Natural killer cell (primary cell): ENCODE measurements around the gene TP53BP2. TPM values are rescaled to one million over a fixed set of nuclear protein-coding genes. Genes with fewer than 3 reads are reported as not detected.
"Not testable (repeated sequence)": the region's sequence is repeated elsewhere in the genome, so short reads cannot be mapped to it uniquely, and the experiment has no call there.

ENCODE experiments used
- ATAC-seq, 3 donors: fragments of 150-1000 bp in 2 of 3; fragments of 200-7000 bp in 1 of 3; cut with Tn5 transposase; 1 replicate in 1 of 3; 2 replicates in 2 of 3; pipeline ENCODE4 v1.10.0; 2021; ENCODE audit warnings: mild to moderate bottlenecking in 2 of 3, moderate library complexity in 2 of 3
- DNase-seq, 2 donors: peaks; one replicate each; pipeline versions ENCODE4 v3.0.0 to v3.0.0-alpha.2; 2013 to 2021; ENCODE audit warnings: mixed read lengths in 1 of 2
- H3K27ac ChIP-seq: one replicate; pipeline ENCODE4 v1.5.1; 2013; ENCODE audit warnings: mild to moderate bottlenecking, low read length
- H3K27me3 ChIP-seq: one replicate; pipeline ENCODE4 v1.6.1; 2013; ENCODE audit warnings: low read length; ENCODE audit not compliant: control insufficient read depth, insufficient read depth
- H3K36me3 ChIP-seq: one replicate; pipeline ENCODE4 v1.6.1; 2013; ENCODE audit warnings: low read length; ENCODE audit not compliant: control insufficient read depth, insufficient read depth
- H3K4me1 ChIP-seq: one replicate; pipeline ENCODE4 v1.6.1; 2013; ENCODE audit warnings: low read length; ENCODE audit not compliant: control insufficient read depth, insufficient read depth
- H3K4me3 ChIP-seq: one replicate; pipeline ENCODE4 v1.5.1; 2013; ENCODE audit warnings: low read length
- H3K9me3 ChIP-seq: one replicate; pipeline ENCODE4 v1.6.1; 2013; ENCODE audit warnings: low read length; ENCODE audit not compliant: control insufficient read depth, insufficient read depth
- H3K27ac Mint-ChIP-seq, 2 donors: one replicate each; pipeline ENCODE4 v1.8.0; 2022; ENCODE audit warnings: mild to moderate bottlenecking in 2 of 2, mixed read lengths in 2 of 2, moderate library complexity in 1 of 2
- H3K27me3 Mint-ChIP-seq, 2 donors: one replicate each; pipeline ENCODE4 v1.8.0; 2022; ENCODE audit warnings: low read depth in 2 of 2, mixed read lengths in 2 of 2
- H3K36me3 Mint-ChIP-seq: one replicate; pipeline ENCODE4 v1.8.0; 2022; ENCODE audit warnings: mixed read lengths
- H3K4me1 Mint-ChIP-seq, 2 donors: one replicate each; pipeline ENCODE4 v1.8.0; 2022; ENCODE audit warnings: mixed read lengths in 2 of 2
- H3K4me3 Mint-ChIP-seq: one replicate; pipeline ENCODE4 v1.8.0; 2022; ENCODE audit warnings: mild to moderate bottlenecking, moderate library complexity, mixed read lengths
- H3K9me3 Mint-ChIP-seq, 2 donors: one replicate each; pipeline ENCODE4 v1.8.0; 2022; ENCODE audit warnings: mixed read lengths in 2 of 2
- CTCF ChIP-seq: fragments of 200-600 bp; IDR thresholded peaks from one replicate; pipeline ENCODE4 v1.8.0; 2022; ENCODE audit warnings: antibody characterized with exemption
- WGBS: methylation state at CpG from one replicate; pipeline ENCODE4 v1.1.7; 2013; ENCODE audit warnings: missing lambda C conversion rate; ENCODE audit not compliant: insufficient coverage; 5-methylcytosine and 5-hydroxymethylcytosine counted together
- intact Hi-C: fragments of 100-400 bp; cut with micrococcal nuclease; formaldehyde crosslinking; loops from one replicate; pipeline ENCODE4 v1.14.2; 2022
- total RNA-seq, 4 donors: library from RNA; stranded (reverse); fragments of 120-200 nt in 1 of 4; gene quantifications; one replicate each; pipeline versions ENCODE4 v1.2.3 to v1.2.4, GENCODE V29; 2013 to 2022

Gene TP53BP2
- total RNA-seq, 3 donors from 2014 or later (not counting 1 experiment from before 2014, with no cell fraction given), result 69.7 to 93.7 (median 78.8) TPM

DNA sequence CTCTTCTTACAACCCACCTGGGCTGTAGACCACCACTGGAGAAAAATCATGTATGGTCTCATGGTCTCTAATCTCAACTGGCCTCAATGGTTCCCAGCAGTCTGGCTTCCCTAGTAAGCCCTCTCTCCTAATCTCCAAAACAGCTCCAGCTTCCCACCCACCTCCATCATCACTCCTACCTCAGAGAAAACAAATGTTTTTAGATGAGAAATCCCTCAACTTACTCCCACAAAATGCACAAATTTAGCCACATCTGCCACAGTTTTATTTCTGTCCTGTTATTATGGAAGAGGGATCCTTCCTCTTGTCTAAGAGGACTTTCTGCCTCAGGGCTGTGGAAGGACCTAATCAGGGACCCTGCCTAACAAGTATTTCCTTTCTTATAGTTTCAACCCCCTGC is 32.1 kb downstream of the TP53BP2 start:
- Histone ChIP-seq H3K27ac (no peak overlapping the region), H3K4me1 (no peaks in the 10 kb centered on the region), H3K36me3 (peaks cover 15% of the 10 kb centered on the region), H3K27me3 (no peaks in the 10 kb centered on the region), H3K4me3 (no peak overlapping the region), H3K9me3 (no peaks in the 10 kb centered on the region)
- H3K27ac Mint-ChIP-seq, result peak overlapping the region; percentile 0 to 15
- DNase-seq (no peak), ATAC-seq (no peak)
- intact Hi-C loops, result loop anchor here (5.0 kb wide), 1 partner anchor 189 kb away; no protein-coding TSS in a partner anchor
- no peak for TF ChIP-seq CTCF
- H3K36me3 Mint-ChIP-seq, result peaks cover 15% of the 10 kb centered on the region
- no peaks in the 10 kb centered on the region for H3K27me3 Mint-ChIP-seq
- no peaks in the 10 kb centered on the region for H3K9me3 Mint-ChIP-seq
- peaks cover 21 to 23% of the 10 kb centered on the region in 2 donors for H3K4me1 Mint-ChIP-seq
- no peak overlapping the region for H3K4me3 Mint-ChIP-seq

- Mint-ChIP-seq H3K4me1 (peaks cover 21 to 23% of the 10 kb centered on the region in 2 donors), H3K36me3 (peaks cover 21% of the 10 kb centered on the region), H3K27ac (peak overlapping the region in 1 of 2 donors; percentile 23), H3K9me3 (no peaks in the 10 kb centered on the region), H3K4me3 (no peak overlapping the region), H3K27me3 (no peaks in the 10 kb centered on the region)
- H3K4me3 ChIP-seq, result no peak overlapping the region
- peak; percentile 32 for TF ChIP-seq CTCF
- H3K36me3 ChIP-seq, result peaks cover 17% of the 10 kb centered on the region
- H3K9me3 ChIP-seq, result no peaks in the 10 kb centered on the region
- DNase-seq (peak in 1 of 2 donors; percentile 68), ATAC-seq (peak; percentile 64 to 69 (median 66))
- WGBS, result no CpG with 5 or more reads among the region's 3 CpGs
- H3K27ac ChIP-seq, result no peak overlapping the region
- intact Hi-C loops, result loop anchor here (2.0 to 5.0 kb wide), 2 partner anchors 191 to 239 kb away; no protein-coding TSS in a partner anchor
- no peaks in the 10 kb centered on the region for H3K4me1 ChIP-seq
- no peaks in the 10 kb centered on the region for H3K27me3 ChIP-seq
Measured at GRCh38 chr1:223811634-223812101, 34.1 kb downstream of the TP53BP2 start.

GRCh38 chr1:223810586-223810985 is 35.2 kb downstream of the TP53BP2 start:
- Mint-ChIP-seq H3K27me3 (no peaks in the 10 kb centered on the region), H3K36me3 (peaks cover 29% of the 10 kb centered on the region), H3K4me1 (peaks cover 16 to 23% of the 10 kb centered on the region in 2 donors), H3K9me3 (no peaks in the 10 kb centered on the region), H3K4me3 (no peak overlapping the region), H3K27ac (no peak overlapping the region)
- H3K36me3 ChIP-seq, result peaks cover 26% of the 10 kb centered on the region
- H3K4me3 ChIP-seq, result no peak overlapping the region
- DNase-seq (no peak), ATAC-seq (no peak)
- H3K4me1 ChIP-seq, result no peaks in the 10 kb centered on the region
- WGBS, result no CpG with 5 or more reads among the region's 2 CpGs
- H3K27me3 ChIP-seq, result no peaks in the 10 kb centered on the region
- no peaks in the 10 kb centered on the region for H3K9me3 ChIP-seq
- no peak for TF ChIP-seq CTCF
- H3K27ac ChIP-seq, result no peak overlapping the region
- intact Hi-C loops, result loop anchor here (2.0 to 5.0 kb wide), 2 partner anchors 192 to 240 kb away; no protein-coding TSS in a partner anchor

GRCh38 chr1:223809905-223810304 is 35.8 kb downstream of the TP53BP2 start:
- peaks cover 29% of the 10 kb centered on the region for H3K36me3 Mint-ChIP-seq
- H3K4me3 Mint-ChIP-seq, H3K27me3 ChIP-seq, H3K27me3 Mint-ChIP-seq, H3K9me3 Mint-ChIP-seq, DNase-seq, H3K4me3 ChIP-seq, H3K27ac ChIP-seq, H3K9me3 ChIP-seq, H3K27ac Mint-ChIP-seq, ATAC-seq, H3K4me1 ChIP-seq: not testable (repeated sequence)
- intact Hi-C loops, result loop anchor here (2.0 to 5.0 kb wide), 2 partner anchors 192 to 241 kb away; no protein-coding TSS in a partner anchor
- peaks cover 10 to 16% of the 10 kb centered on the region in 2 donors for H3K4me1 Mint-ChIP-seq
- 93% methylated on average over 3 of the region's 4 CpGs for WGBS
- peaks cover 26% of the 10 kb centered on the region for H3K36me3 ChIP-seq
